Body of pancreas (tissue), 4 donors: Measurements from ENCODE around the gene SPOCK2. TPM values are rescaled to one million over a fixed set of nuclear protein-coding genes. Genes with fewer than 3 reads are reported as not detected.

Experiments used
- ATAC-seq: fragments of 150-250 bp; one replicate; pipeline ENCODE4 v1.9.1; 2016
- DNase-seq, 4 donors: peaks; one replicate each; pipeline ENCODE4 v3.0.0-alpha.2; 2019
- H3K27ac ChIP-seq, 4 donors: fragments of 200-600 bp; sonication (generic); 1 replicate in 3 of 4; 2 replicates in 1 of 4; pipeline versions ENCODE4 v1.5.1 to v1.6.1; 2016 to 2019; ENCODE audit warnings: mild to moderate bottlenecking in 1 of 4, mixed read lengths in 1 of 4, moderate library complexity in 1 of 4
- H3K27me3 ChIP-seq, 2 donors: fragments of 200-600 bp; sonication (generic); one replicate each; pipeline ENCODE4 v1.6.0; 2016; ENCODE audit warnings: mild to moderate bottlenecking in 1 of 2
- H3K36me3 ChIP-seq, 2 donors: fragments of 200-600 bp; sonication (generic); replicated peaks in 1 of 2; 2 replicates each; pipeline ENCODE4 v1.5.1; 2016; ENCODE audit warnings: low read depth in 2 of 2; ENCODE audit not compliant: insufficient read depth in 1 of 2
- H3K4me1 ChIP-seq: fragments of 200-600 bp; sonication (generic); one replicate; pipeline ENCODE4 v1.6.0; 2016
- H3K4me3 ChIP-seq, 2 donors: fragments of 200-600 bp; sonication (generic); 1 replicate in 1 of 2; 2 replicates in 1 of 2; pipeline ENCODE4 v1.5.1; 2016 to 2019
- H3K9me3 ChIP-seq, 3 donors: fragments of 200-600 bp; sonication (generic); 1 replicate in 2 of 3; 2 replicates in 1 of 3; pipeline ENCODE4 v1.5.1; 2016
- CTCF ChIP-seq, 7 experiments: fragments of 450-650 bp in 4 of 7; fragments of 200-600 bp in 3 of 7; sonication (generic) in 3 of 7; IDR thresholded peaks; one replicate each; pipeline ENCODE4 v1.5.1; 2016 to 2019; ENCODE audit warnings: antibody characterized with exemption in 7 of 7
- POLR2A ChIP-seq, 3 donors: fragments of 450-650 bp; IDR thresholded peaks; one replicate each; pipeline ENCODE4 v1.6.1; 2016; ENCODE audit warnings: antibody characterized with exemption in 3 of 3, mild to moderate bottlenecking in 2 of 3
- WGBS, 2 donors: methylation state at CpG; one replicate each; pipeline ENCODE4 v1.1.5; 2017; 5-methylcytosine and 5-hydroxymethylcytosine counted together
- intact Hi-C: fragments of 100-400 bp; cut with DNase I; formaldehyde crosslinking; loops from one replicate; pipeline ENCODE4 v1.15.1; 2023
- total RNA-seq, 2 donors: library from RNA; depleted of rRNA; stranded (reverse); fragments of >200 nt; gene quantifications; one replicate each; pipeline ENCODE4 v1.1.0, GENCODE V29; 2016

SPOCK2 gene
- total RNA-seq, 2 donors from 2014 or later, result 2.0 to 7.3 TPM

GRCh38 chr10:72079356-72079755, 9.0 kb downstream of the SPOCK2 start:
- H3K27me3 ChIP-seq, result no peaks in the 10 kb centered on the region
- no peaks in the 10 kb centered on the region for H3K9me3 ChIP-seq
- no peak overlapping the region for H3K4me3 ChIP-seq
- no peaks in the 10 kb centered on the region for H3K36me3 ChIP-seq
- DNase-seq (no peak), ATAC-seq (no peak)
- TF ChIP-seq CTCF (IDR thresholded peaks at IDR 0.05) (no peak), POLR2A (IDR thresholded peaks at IDR 0.05) (no peak)
- H3K27ac ChIP-seq, result no peak overlapping the region
- WGBS, 2 donors, result 82 to 86% methylated on average over 5 of the region's 5 CpGs
- intact Hi-C loops, result no loop called here
- H3K4me1 ChIP-seq, result peaks cover 6% of the 10 kb centered on the region

GRCh38 chr10:72077275-72077990, 10.9 kb downstream of the SPOCK2 start:
- Histone ChIP-seq H3K27ac (no peak overlapping the region), H3K27me3 (no peaks in the 10 kb centered on the region), H3K9me3 (no peaks in the 10 kb centered on the region), H3K4me1 (peaks cover 6% of the 10 kb centered on the region), H3K4me3 (no peak overlapping the region), H3K36me3 (no peaks in the 10 kb centered on the region)
- intact Hi-C loops, result no loop called here
- DNase-seq (no peak), ATAC-seq (no peak)
- 90 to 92% methylated on average over 20 of the region's 20 CpGs for WGBS, 2 donors
- TF ChIP-seq POLR2A (IDR thresholded peaks at IDR 0.05), result no peak
- TF ChIP-seq CTCF (IDR thresholded peaks at IDR 0.05), result no peak

GRCh38 chr10:72076756-72077155, 11.6 kb downstream of the SPOCK2 start:
- TF ChIP-seq CTCF (IDR thresholded peaks at IDR 0.05), result no peak
- no peak for TF ChIP-seq POLR2A (IDR thresholded peaks at IDR 0.05)
- Histone ChIP-seq H3K9me3 (no peaks in the 10 kb centered on the region), H3K27me3 (no peaks in the 10 kb centered on the region), H3K4me1 (peaks cover 6% of the 10 kb centered on the region), H3K27ac (no peak overlapping the region), H3K36me3 (no peaks in the 10 kb centered on the region), H3K4me3 (no peak overlapping the region)
- 70 to 91% methylated on average over 4 to 5 of the region's 5 CpGs for WGBS, 2 donors
- no peak for ATAC-seq
- DNase-seq, result no peak
- intact Hi-C loops, result no loop called here

- H3K4me3 ChIP-seq, result no peak overlapping the region
- no peaks in the 10 kb centered on the region for H3K9me3 ChIP-seq
- no peaks in the 10 kb centered on the region for H3K27me3 ChIP-seq
- no peak for TF ChIP-seq CTCF (IDR thresholded peaks at IDR 0.05)
- no peak for TF ChIP-seq POLR2A (IDR thresholded peaks at IDR 0.05)
- DNase-seq (no peak), ATAC-seq (no peak)
- H3K4me1 ChIP-seq, result peaks cover 6% of the 10 kb centered on the region
- WGBS, 2 donors, result 88 to 94% methylated on average over 7 to 12 of the region's 12 CpGs
- intact Hi-C loops, result no loop called here
- no peaks in the 10 kb centered on the region for H3K36me3 ChIP-seq
- H3K27ac ChIP-seq, result no peak overlapping the region
These were observed 12.8 kb downstream of the SPOCK2 start for GRCh38 chr10:72075376-72076115.
